Stomach (tissue), 9 donors: ENCODE data around the gene ARID3A. TPM values are rescaled to one million over a fixed set of nuclear protein-coding genes. Genes with fewer than 3 reads are reported as not detected.

ENCODE experiments used
- DNase-seq, 2 donors: peaks; one replicate each; pipeline versions ENCODE4 v3.0.0 to v3.0.0-alpha.2; 2013 to 2019
- H3K27ac ChIP-seq, 5 donors: fragments of 200-600 bp in 4 of 5; sonication (generic) in 4 of 5; one replicate each; pipeline ENCODE4 v1.5.1; 2013 to 2019; ENCODE audit warnings: mild to moderate bottlenecking in 1 of 5, moderate library complexity in 1 of 5
- H3K27me3 ChIP-seq, 3 donors: fragments of 200-600 bp; sonication (generic); one replicate each; pipeline ENCODE4 v1.5.1; 2017 to 2019; ENCODE audit warnings: mixed run types in 1 of 3
- H3K36me3 ChIP-seq, 4 donors: fragments of 200-600 bp; sonication (generic); 1 replicate in 3 of 4; 2 replicates in 1 of 4; pipeline ENCODE4 v1.5.1; 2016 to 2019
- H3K4me1 ChIP-seq, 4 donors: fragments of 200-600 bp; sonication (generic); one replicate each; pipeline ENCODE4 v1.5.1; 2016 to 2019
- H3K4me3 ChIP-seq, 4 donors: fragments of 200-600 bp; sonication (generic) in 3 of 4; one replicate each; pipeline ENCODE4 v1.5.1; 2016 to 2019; ENCODE audit warnings: mild to moderate bottlenecking in 1 of 4
- H3K9me3 ChIP-seq, 4 donors: fragments of 200-600 bp; sonication (generic); one replicate each; pipeline ENCODE4 v1.5.1; 2016 to 2019
- EP300 ChIP-seq: sonication (generic); formaldehyde crosslinking; IDR thresholded peaks from one replicate; pipeline ENCODE4 v1.6.1; 2017; ENCODE audit warnings: antibody characterized with exemption
- POLR2A ChIP-seq, 4 donors: fragments of 450-650 bp; IDR thresholded peaks; one replicate each; pipeline ENCODE4 v1.6.1; 2016; ENCODE audit warnings: antibody characterized with exemption in 4 of 4, control low read depth in 2 of 4, mild to moderate bottlenecking in 1 of 4, moderate library complexity in 1 of 4
- POLR2AphosphoS5 ChIP-seq, 3 donors: sonication (generic); formaldehyde crosslinking; IDR thresholded peaks; one replicate each; pipeline ENCODE4 v1.6.1; 2016; ENCODE audit warnings: antibody characterized with exemption in 3 of 3
- WGBS, 5 donors: extraction: QIAGEN DNeasy Blood & Tissue Kit in 3 of 5; methylation state at CpG; one replicate each; pipeline versions ENCODE4 v1.1.5 to v1.1.7; 2013 to 2018; 5-methylcytosine and 5-hydroxymethylcytosine counted together
- intact Hi-C: fragments of 100-400 bp; cut with DNase I; formaldehyde crosslinking; loops from one replicate; pipeline ENCODE4 v1.15.1; 2023; ENCODE audit warnings: low total_unique reads
- polyA plus RNA-seq, 3 donors: library from polyadenylated mRNA; stranded (reverse); fragments of 200-250 nt; gene quantifications; one replicate each; pipeline ENCODE4 v1.2.3, GENCODE V29; 2013
- total RNA-seq, 5 donors: library from RNA; depleted of rRNA; stranded (reverse); fragments of >200 nt; gene quantifications; one replicate each; pipeline versions ENCODE4 v1.1.0 to v1.2.3, GENCODE V29; 2014 to 2016
- TF ChIP-seq, protein P1 (sequence below), 7 experiments: fragments of 450-650 bp in 4 of 7; fragments of 200-600 bp in 3 of 7; sonication (generic) in 3 of 7; IDR thresholded peaks; one replicate each; pipeline ENCODE4 v1.5.1; 2016 to 2019; ENCODE audit warnings: antibody characterized with exemption in 7 of 7, control low read depth in 2 of 7, mild to moderate bottlenecking in 1 of 7
- donor health status: healthy with polysubstance abuse.
- donor health status: Bipolar disorder and iron deficiency.
- donor health status: healthy.

The ARID3A gene
- total and polyA plus RNA-seq, 8 donors, result 1.1 to 23.5 (median 2.1) TPM; not detected in 1

DNA sequence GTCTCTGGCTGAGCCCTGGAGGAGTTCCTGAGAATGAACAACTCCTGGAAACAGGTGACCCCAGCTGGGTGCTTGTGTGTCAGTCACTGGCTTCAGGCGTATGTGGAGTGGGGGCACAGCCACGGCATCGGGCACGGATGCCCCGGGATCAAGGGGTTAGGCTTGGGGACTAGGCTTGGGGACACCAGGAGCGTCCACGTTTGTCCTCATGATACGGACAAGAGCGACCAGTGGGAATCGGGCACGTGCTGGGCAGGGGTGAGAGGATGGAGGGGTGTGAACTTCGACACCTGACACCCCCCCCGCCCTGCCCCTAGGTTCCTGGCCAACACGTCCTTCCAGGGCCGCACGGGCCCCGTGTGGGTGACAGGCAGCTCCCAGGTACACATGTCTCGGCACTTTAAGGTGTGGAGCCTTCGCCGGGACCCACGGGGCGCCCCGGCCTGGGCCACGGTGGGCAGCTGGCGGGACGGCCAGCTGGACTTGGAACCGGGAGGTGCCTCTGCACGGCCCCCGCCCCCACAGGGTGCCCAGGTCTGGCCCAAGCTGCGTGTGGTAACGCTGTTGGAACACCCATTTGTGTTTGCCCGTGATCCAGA is 78.5 kb downstream of the ARID3A start:
- Histone ChIP-seq H3K4me1 (peaks cover 9 to 21% (median 19%) of the 10 kb centered on the region in 4 donors), H3K4me3 (no peak overlapping the region), H3K27ac (no peak overlapping the region), H3K27me3 (peaks cover 12 to 54% (median 40%) of the 10 kb centered on the region in 3 donors), H3K9me3 (no peaks in the 10 kb centered on the region), H3K36me3 (peaks cover 0 to 13% (median 9%) of the 10 kb centered on the region in 4 donors)
- intact Hi-C loops, result no loop called here
- DNase-seq, result no peak
- TF ChIP-seq POLR2AphosphoS5 (IDR thresholded peaks at IDR 0.05) (no peak), EP300 (no peak), POLR2A (IDR thresholded peaks at IDR 0.05) (no peak)
- TF ChIP-seq, protein P1, sequence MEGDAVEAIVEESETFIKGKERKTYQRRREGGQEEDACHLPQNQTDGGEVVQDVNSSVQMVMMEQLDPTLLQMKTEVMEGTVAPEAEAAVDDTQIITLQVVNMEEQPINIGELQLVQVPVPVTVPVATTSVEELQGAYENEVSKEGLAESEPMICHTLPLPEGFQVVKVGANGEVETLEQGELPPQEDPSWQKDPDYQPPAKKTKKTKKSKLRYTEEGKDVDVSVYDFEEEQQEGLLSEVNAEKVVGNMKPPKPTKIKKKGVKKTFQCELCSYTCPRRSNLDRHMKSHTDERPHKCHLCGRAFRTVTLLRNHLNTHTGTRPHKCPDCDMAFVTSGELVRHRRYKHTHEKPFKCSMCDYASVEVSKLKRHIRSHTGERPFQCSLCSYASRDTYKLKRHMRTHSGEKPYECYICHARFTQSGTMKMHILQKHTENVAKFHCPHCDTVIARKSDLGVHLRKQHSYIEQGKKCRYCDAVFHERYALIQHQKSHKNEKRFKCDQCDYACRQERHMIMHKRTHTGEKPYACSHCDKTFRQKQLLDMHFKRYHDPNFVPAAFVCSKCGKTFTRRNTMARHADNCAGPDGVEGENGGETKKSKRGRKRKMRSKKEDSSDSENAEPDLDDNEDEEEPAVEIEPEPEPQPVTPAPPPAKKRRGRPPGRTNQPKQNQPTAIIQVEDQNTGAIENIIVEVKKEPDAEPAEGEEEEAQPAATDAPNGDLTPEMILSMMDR (IDR thresholded peaks at IDR 0.05), result no peak
- 64 to 74% (median 70%) methylated on average over 12 to 32 of the region's 32 CpGs for WGBS, 5 donors

DNA sequence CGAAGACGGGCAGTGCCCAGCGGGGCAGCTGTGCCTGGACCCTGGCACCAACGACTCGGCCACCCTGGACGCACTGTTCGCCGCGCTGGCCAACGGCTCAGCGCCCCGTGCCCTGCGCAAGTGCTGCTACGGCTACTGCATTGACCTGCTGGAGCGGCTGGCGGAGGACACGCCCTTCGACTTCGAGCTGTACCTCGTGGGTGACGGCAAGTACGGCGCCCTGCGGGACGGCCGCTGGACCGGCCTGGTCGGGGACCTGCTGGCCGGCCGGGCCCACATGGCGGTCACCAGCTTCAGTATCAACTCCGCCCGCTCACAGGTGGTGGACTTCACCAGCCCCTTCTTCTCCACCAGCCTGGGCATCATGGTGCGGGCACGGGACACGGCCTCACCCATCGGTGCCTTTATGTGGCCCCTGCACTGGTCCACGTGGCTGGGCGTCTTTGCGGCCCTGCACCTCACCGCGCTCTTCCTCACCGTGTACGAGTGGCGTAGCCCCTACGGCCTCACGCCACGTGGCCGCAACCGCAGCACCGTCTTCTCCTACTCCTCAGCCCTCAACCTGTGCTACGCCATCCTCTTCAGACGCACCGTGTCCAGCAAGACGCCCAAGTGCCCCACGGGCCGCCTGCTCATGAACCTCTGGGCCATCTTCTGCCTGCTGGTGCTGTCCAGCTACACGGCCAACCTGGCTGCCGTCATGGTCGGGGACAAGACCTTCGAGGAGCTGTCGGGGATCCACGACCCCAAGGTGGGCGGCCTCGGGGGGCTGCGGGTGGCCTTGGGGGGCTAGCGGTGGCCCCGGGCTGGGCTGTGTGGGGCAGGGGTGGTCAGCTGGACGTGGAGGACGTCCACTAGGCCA is 79.2 kb downstream of the ARID3A start:
- no peak overlapping the region for H3K4me3 ChIP-seq
- H3K27me3 ChIP-seq, result peaks cover 8 to 47% (median 33%) of the 10 kb centered on the region in 3 donors
- no peak overlapping the region for H3K27ac ChIP-seq
- intact Hi-C loops, result no loop called here
- TF ChIP-seq, protein P1 (IDR thresholded peaks at IDR 0.05), result no peak
- TF ChIP-seq POLR2AphosphoS5 (IDR thresholded peaks at IDR 0.05) (no peak), EP300 (no peak), POLR2A (IDR thresholded peaks at IDR 0.05) (no peak)
- peaks cover 8 to 24% (median 20%) of the 10 kb centered on the region in 4 donors for H3K4me1 ChIP-seq
- H3K9me3 ChIP-seq, result no peaks in the 10 kb centered on the region
- 86 to 91% (median 89%) methylated on average over 61 to 70 of the region's 70 CpGs for WGBS, 5 donors
- H3K36me3 ChIP-seq, result peaks cover 5 to 20% (median 16%) of the 10 kb centered on the region in 4 donors
- DNase-seq, result no peak

DNA sequence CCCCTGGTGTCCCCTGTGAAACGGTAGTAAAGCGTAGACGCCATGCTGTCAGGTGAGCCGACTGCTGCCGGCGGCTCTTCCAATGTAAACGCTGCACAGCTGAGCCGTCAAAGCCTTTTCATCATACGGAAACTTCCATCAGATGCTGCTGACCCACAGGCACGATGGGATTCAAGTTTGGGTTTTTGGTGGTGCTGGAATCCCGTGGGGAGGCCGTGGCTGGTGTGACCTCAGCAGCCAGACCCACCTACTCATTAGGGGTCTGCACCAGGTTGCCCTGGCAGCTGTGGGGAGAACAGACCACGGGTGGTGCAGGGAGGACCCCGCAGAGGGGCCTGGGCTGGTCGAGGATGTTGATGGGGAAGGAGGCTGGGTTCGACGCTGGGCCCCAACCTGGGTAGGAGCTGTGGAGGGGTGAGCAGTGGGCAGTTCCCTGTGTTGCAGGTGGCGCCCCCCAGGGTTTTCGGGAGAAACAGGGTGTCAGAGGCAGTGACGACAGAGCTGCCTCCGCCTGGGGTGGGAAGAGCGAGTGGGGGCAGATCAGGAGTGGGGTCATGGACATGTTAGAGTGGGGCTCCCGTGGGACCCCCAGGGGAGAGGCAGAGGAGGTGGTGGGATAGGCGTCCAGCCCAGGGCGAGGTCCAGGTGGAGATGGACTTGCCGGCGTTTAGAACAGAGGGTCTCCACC is 81.0 kb downstream of the ARID3A start:
- TF ChIP-seq POLR2AphosphoS5 (IDR thresholded peaks at IDR 0.05), result no peak
- TF ChIP-seq, protein P1 (IDR thresholded peaks at IDR 0.05), result no peak
- no peak for TF ChIP-seq EP300
- no peak for TF ChIP-seq POLR2A (IDR thresholded peaks at IDR 0.05)
- H3K27ac ChIP-seq, result no peak overlapping the region
- peaks cover 0 to 8% (median 4%) of the 10 kb centered on the region in 4 donors for H3K4me1 ChIP-seq
- peaks cover 23 to 39% (median 34%) of the 10 kb centered on the region in 4 donors for H3K36me3 ChIP-seq
- WGBS, 5 donors, result 63 to 80% (median 68%) methylated on average over 20 to 27 of the region's 27 CpGs
- intact Hi-C loops, result no loop called here
- H3K9me3 ChIP-seq, result no peaks in the 10 kb centered on the region
- H3K4me3 ChIP-seq, result no peak overlapping the region
- peaks cover 0 to 29% (median 16%) of the 10 kb centered on the region in 3 donors for H3K27me3 ChIP-seq
- no peak for DNase-seq
